Measurements from ENCODE around the gene THAP11.
A peak's percentile ranks its signal among the peaks of the same experiment; 100 is the strongest.

THAP11 gene

GRCh38 chr16:67883146-67883871 is 41.2 kb downstream of the THAP11 start:
- DNase-seq (ENCODE audit: low spot score in 2 of 2) (no peak), ATAC-seq (replicated peaks; ENCODE audit: extremely low read depth, poor library complexity, severe bottlenecking) (peak; percentile 12)
- Mint-ChIP-seq H3K4me1 (peaks cover 9% of the 10 kb centered on the region), H3K36me3 (ENCODE audit: insufficient read depth) (peaks cover 19% of the 10 kb centered on the region), H3K27me3 (no peaks in the 10 kb centered on the region), H3K9me3 (no peaks in the 10 kb centered on the region), H3K27ac (ENCODE audit: low read depth) (no peak overlapping the region), H3K4me3 (no peak overlapping the region)

- DNase-seq (ENCODE audit: low spot score in 2 of 2) (peak; percentile 50 to 71), ATAC-seq (replicated peaks; ENCODE audit: extremely low read depth, poor library complexity, severe bottlenecking) (peak; percentile 78)
- H3K4me3 Mint-ChIP-seq: no peak overlapping the region
- H3K9me3 Mint-ChIP-seq: no peaks in the 10 kb centered on the region
- H3K27ac Mint-ChIP-seq (ENCODE audit: low read depth): no peak overlapping the region
- peaks cover 19% of the 10 kb centered on the region for H3K36me3 Mint-ChIP-seq (ENCODE audit: insufficient read depth)
- peaks cover 9% of the 10 kb centered on the region for H3K4me1 Mint-ChIP-seq
- H3K27me3 Mint-ChIP-seq: no peaks in the 10 kb centered on the region
Measured at GRCh38 chr16:67883872-67884261, 41.7 kb downstream of the THAP11 start.

- H3K36me3 Mint-ChIP-seq (ENCODE audit: insufficient read depth): peaks cover 15% of the 10 kb centered on the region
- H3K27ac Mint-ChIP-seq (ENCODE audit: low read depth): no peak within 1 kb of the TSS
- H3K27me3 Mint-ChIP-seq: no peaks in the 10 kb centered on the region
- H3K4me3 Mint-ChIP-seq: no peak within 1 kb of the TSS
- DNase-seq (ENCODE audit: low spot score in 2 of 2) (no peak), ATAC-seq (replicated peaks; ENCODE audit: extremely low read depth, poor library complexity, severe bottlenecking) (no peak)
- peaks cover 9% of the 10 kb centered on the region for H3K4me1 Mint-ChIP-seq
- no peaks in the 10 kb centered on the region for H3K9me3 Mint-ChIP-seq
Measured at GRCh38 chr16:67884684-67885083, 42.6 kb downstream of the THAP11 start, which contains the start of gene NRN1L. Gene NRN1L (plus strand): TSS chr16:67884885. CDS start chr16:67884904, 19 bp downstream.

DNA sequence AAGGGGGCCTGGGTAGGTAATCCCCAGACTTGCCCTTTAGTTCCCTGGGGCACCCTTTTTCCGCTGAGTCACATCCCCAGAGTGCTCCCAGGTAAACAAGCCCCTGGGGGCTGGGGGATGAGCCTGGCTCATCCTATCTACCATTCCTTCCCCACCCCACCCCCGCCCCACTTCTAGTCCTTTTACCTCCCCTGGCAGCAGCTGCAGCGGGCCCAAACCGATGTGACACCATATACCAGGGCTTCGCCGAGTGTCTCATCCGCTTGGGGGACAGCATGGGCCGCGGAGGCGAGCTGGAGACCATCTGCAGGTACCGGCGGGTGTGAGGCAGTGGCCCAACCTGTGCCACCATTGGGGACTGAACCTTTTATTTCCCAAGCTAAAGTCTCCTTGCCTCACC is 43.4 kb downstream of the THAP11 start:
- ATAC-seq (replicated peaks; ENCODE audit: extremely low read depth, poor library complexity, severe bottlenecking) (no peak), DNase-seq (ENCODE audit: low spot score in 2 of 2) (no peak)
- Mint-ChIP-seq H3K27ac (ENCODE audit: low read depth) (no peak overlapping the region), H3K4me3 (no peak overlapping the region), H3K9me3 (no peaks in the 10 kb centered on the region), H3K27me3 (no peaks in the 10 kb centered on the region), H3K36me3 (ENCODE audit: insufficient read depth) (peaks cover 11% of the 10 kb centered on the region), H3K4me1 (peaks cover 9% of the 10 kb centered on the region)

GRCh38 chr16:67885976-67886375 is 43.9 kb downstream of the THAP11 start:
- no peak overlapping the region for H3K4me3 Mint-ChIP-seq
- H3K27me3 Mint-ChIP-seq: no peaks in the 10 kb centered on the region
- H3K4me1 Mint-ChIP-seq: peaks cover 9% of the 10 kb centered on the region
- peaks cover 8% of the 10 kb centered on the region for H3K36me3 Mint-ChIP-seq (ENCODE audit: insufficient read depth)
- ATAC-seq (replicated peaks; ENCODE audit: extremely low read depth, poor library complexity, severe bottlenecking) (no peak), DNase-seq (ENCODE audit: low spot score in 2 of 2) (no peak)
- H3K9me3 Mint-ChIP-seq: no peaks in the 10 kb centered on the region
- H3K27ac Mint-ChIP-seq (ENCODE audit: low read depth): no peak overlapping the region

DNA sequence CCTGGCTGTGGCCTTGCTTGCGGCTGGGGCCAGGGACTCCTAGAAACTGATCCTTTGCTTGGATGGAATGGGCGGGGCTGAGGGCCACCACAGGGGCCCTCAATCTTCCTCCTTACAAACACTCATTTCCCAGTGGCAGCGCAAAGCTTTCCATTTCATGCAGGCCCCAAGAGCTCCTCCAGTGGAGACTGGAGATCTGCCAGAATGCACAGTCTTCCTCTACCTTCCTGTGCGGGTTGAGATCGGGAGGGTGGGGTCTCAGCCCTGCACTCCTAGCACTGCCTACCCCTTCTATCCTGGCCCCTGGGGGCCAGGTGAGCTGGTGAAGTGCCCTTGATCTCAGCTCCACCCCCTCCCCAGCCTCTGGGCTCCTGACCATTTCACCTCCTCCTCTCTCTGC is 44.3 kb downstream of the THAP11 start:
- Mint-ChIP-seq H3K9me3 (no peaks in the 10 kb centered on the region), H3K4me3 (no peak overlapping the region)

GRCh38 chr16:67888331-67888730 is 46.2 kb downstream of the THAP11 start:
- DNase-seq (ENCODE audit: low spot score in 2 of 2) (no peak), ATAC-seq (replicated peaks; ENCODE audit: extremely low read depth, poor library complexity, severe bottlenecking) (no peak)
- H3K27ac Mint-ChIP-seq (ENCODE audit: low read depth): no peak overlapping the region
- no peaks in the 10 kb centered on the region for H3K27me3 Mint-ChIP-seq
- H3K9me3 Mint-ChIP-seq: no peaks in the 10 kb centered on the region
- peaks cover 11% of the 10 kb centered on the region for H3K4me1 Mint-ChIP-seq
- H3K4me3 Mint-ChIP-seq: no peak overlapping the region
- H3K36me3 Mint-ChIP-seq (ENCODE audit: insufficient read depth): peaks cover 7% of the 10 kb centered on the region

More for the DNA sequence above, 44.3 kb downstream of the THAP11 start:
- peaks cover 9% of the 10 kb centered on the region for H3K4me1 Mint-ChIP-seq
- no peaks in the 10 kb centered on the region for H3K27me3 Mint-ChIP-seq
- no peak for DNase-seq (ENCODE audit: low spot score in 2 of 2)
- no peak for ATAC-seq (replicated peaks; ENCODE audit: extremely low read depth, poor library complexity, severe bottlenecking)
- H3K36me3 Mint-ChIP-seq (ENCODE audit: insufficient read depth): peaks cover 8% of the 10 kb centered on the region
- no peak overlapping the region for H3K27ac Mint-ChIP-seq (ENCODE audit: low read depth)

DNA sequence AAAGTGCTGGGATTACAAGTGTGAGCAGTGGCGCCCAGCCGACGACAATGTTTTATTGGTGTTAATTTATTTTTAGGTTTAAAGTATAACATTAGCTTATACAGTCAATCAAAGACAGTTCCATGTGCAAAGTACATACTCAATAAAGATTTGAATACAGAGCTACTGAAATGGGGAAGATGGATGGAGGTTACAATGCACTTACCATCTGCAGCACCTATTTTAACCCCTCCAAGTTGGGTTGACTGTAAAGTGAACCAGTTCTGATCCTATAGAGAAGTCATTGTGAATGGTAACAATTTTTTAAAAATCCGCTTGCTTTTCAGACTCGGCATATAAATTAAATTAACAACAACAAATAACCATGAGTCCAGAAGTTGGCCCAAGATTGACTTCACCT is 50.3 kb downstream of the THAP11 start:
- Mint-ChIP-seq H3K27me3 (no peaks in the 10 kb centered on the region), H3K9me3 (no peaks in the 10 kb centered on the region), H3K36me3 (ENCODE audit: insufficient read depth) (peaks cover 13% of the 10 kb centered on the region), H3K27ac (ENCODE audit: low read depth) (peak overlapping the region; percentile 95), H3K4me3 (peak overlapping the region; percentile 93), H3K4me1 (peaks cover 25% of the 10 kb centered on the region)
- DNase-seq (ENCODE audit: low spot score in 2 of 2) (no peak), ATAC-seq (replicated peaks; ENCODE audit: extremely low read depth, poor library complexity, severe bottlenecking) (no peak)

DNA sequence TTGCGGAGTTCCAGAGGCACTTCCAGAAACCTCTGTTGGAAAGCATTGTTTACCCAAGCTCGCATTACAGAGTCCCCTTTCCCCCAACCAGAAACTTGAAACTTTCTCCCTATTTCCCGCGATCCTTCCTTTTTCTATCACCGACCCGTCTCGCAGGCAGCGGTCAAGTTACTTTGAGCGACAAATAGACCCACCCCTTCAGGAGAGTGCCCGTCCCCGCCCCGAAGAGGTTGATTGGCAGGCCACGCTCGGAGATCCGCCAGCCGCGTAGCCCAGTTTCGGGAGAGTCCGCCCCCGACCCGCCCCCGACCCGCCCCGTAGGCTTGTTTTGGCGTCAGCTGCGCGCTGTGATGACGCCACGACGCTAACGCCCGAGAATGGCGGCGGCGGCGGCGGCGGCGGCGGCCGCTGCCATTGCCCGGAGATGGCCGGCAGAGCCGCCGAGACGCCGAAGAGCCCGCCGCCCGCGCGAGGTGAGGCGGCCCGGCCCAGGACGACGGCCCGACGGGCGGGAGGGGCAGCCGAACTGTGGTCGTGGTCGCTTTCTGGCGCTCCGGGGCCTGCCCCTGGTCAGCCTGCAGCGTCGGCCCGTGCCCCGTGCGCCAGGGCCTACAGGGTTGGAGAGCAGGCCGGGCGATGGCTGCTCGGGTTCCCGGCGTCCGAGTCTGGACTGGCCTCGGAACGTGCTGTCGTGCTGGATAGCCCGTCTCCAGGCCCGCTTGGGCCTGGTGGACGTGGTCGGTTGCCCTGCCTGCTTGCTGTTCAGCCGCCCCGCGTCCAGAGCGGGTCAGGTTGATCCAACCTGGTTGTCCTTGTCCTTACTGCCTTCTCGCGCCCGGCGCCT is 51.0 kb downstream of the THAP11 start, which contains the start of gene PSKH1:
PSKH1 (plus strand) TSS at position 356 of the 844 bp plus-strand sequence. CDS start 15,496 bp downstream, outside the sequence.
- peaks cover 13% of the 10 kb centered on the region for H3K36me3 Mint-ChIP-seq (ENCODE audit: insufficient read depth)
- peak; percentile 99 for ATAC-seq (replicated peaks; ENCODE audit: extremely low read depth, poor library complexity, severe bottlenecking)
- no peaks in the 10 kb centered on the region for H3K27me3 Mint-ChIP-seq
- H3K9me3 Mint-ChIP-seq: no peaks in the 10 kb centered on the region
- peaks cover 27% of the 10 kb centered on the region for H3K4me1 Mint-ChIP-seq
- H3K4me3 Mint-ChIP-seq: peak within 1 kb of the TSS; percentile 93
- peak within 1 kb of the TSS; percentile 95 for H3K27ac Mint-ChIP-seq (ENCODE audit: low read depth)
- peak; percentile 79 to 83 for DNase-seq (ENCODE audit: low spot score in 2 of 2)

Data from central memory CD8-positive, alpha-beta T cell (primary cell).